Ectodermal cell (in vitro differentiated cells): ENCODE results near the gene GPBP1.
"Not testable (repeated sequence)": the region's sequence is repeated elsewhere in the genome, so short reads cannot be mapped to it uniquely, and the experiment has no call there.

Source experiments
- H3K27ac ChIP-seq: 2 replicates; pipeline ENCODE4 v1.7.0; 2013; ENCODE audit warnings: mild to moderate bottlenecking, low read depth, low read length; ENCODE audit not compliant: insufficient read depth, poor library complexity, severe bottlenecking
- H3K27me3 ChIP-seq: 2 replicates; pipeline ENCODE4 v1.7.0; 2013; ENCODE audit warnings: mild to moderate bottlenecking, low read length; ENCODE audit not compliant: insufficient read depth, control insufficient read depth, poor library complexity, severe bottlenecking
- H3K36me3 ChIP-seq: one replicate; pipeline ENCODE4 v1.7.0; 2013; ENCODE audit warnings: low read length; ENCODE audit not compliant: control insufficient read depth, insufficient read depth
- H3K4me1 ChIP-seq: one replicate; pipeline ENCODE4 v1.7.0; 2013; ENCODE audit warnings: low read length; ENCODE audit not compliant: control insufficient read depth, insufficient read depth
- H3K4me3 ChIP-seq: 2 replicates; pipeline ENCODE4 v1.7.0; 2013; ENCODE audit warnings: low read depth, low read length, control low read depth; ENCODE audit not compliant: insufficient read depth
- H3K9me3 ChIP-seq: 2 replicates; pipeline ENCODE4 v1.7.0; 2013; ENCODE audit warnings: mild to moderate bottlenecking, low read length, moderate library complexity; ENCODE audit not compliant: control insufficient read depth
- WGBS, 2 experiments: methylation state at CpG; one replicate each; pipeline ENCODE4 v1.1.7; 2013; ENCODE audit warnings: missing lambda C conversion rate in 2 of 2; 5-methylcytosine and 5-hydroxymethylcytosine counted together

GPBP1 gene

GRCh38 chr5:57299986-57300385, 126.1 kb downstream of the GPBP1 start:
- H3K4me1 ChIP-seq, result no peaks in the 10 kb centered on the region
- H3K27ac ChIP-seq, result no peak overlapping the region
- H3K9me3 ChIP-seq, result no peaks in the 10 kb centered on the region
- H3K36me3 ChIP-seq, result no peaks in the 10 kb centered on the region
- H3K27me3 ChIP-seq, result no peaks in the 10 kb centered on the region
- WGBS, 2 experiments, result 95 to 96% methylated on average over 3 of the region's 3 CpGs
- H3K4me3 ChIP-seq, result no peak overlapping the region

DNA sequence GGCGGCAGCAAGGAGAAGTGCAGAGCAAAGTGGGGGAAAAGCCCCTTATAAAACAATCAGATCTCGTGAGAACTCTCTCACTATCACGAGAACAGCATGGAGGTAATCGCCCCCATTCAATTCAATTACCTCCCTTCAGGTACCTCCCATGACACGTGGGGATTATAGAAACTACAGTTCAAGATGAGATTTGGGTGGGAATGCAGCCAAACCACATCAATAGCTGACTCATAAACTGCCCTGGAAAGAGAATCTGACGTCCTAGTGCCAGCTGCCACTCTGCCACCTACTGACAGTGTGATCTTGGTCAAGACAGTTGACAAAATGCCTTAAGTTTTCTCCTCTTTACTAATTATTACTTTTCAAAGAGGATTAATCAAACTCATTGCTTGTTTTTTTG, 128.3 kb downstream of the GPBP1 start:
- H3K4me1 ChIP-seq, result no peaks in the 10 kb centered on the region
- no peak overlapping the region for H3K4me3 ChIP-seq
- WGBS, 2 experiments, result 80 to 81% methylated on average over 6 of the region's 6 CpGs
- no peak overlapping the region for H3K27ac ChIP-seq
- no peaks in the 10 kb centered on the region for H3K27me3 ChIP-seq
- no peaks in the 10 kb centered on the region for H3K9me3 ChIP-seq
- H3K36me3 ChIP-seq, result no peaks in the 10 kb centered on the region

DNA sequence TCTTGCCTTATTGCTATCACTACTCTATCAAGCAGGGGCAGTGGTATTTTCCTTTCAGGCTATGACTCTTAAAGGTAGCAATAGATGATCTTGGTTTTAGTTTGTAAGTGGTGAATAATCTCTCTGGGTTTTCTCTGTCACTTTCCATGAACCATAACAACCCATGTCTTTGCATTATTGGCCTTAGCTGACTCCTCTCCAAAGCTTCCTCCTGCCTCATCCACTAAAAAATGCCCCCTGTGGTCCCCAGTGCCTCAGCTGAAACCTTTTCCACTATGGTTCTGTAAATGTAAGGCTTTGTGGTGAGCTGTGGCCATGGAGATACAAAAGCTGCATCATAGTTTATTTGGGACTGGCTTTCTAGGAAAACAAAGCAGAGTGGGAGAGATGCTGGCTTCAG, 128.8 kb downstream of the GPBP1 start:
- no peaks in the 10 kb centered on the region for H3K36me3 ChIP-seq
- H3K4me3 ChIP-seq, result no peak overlapping the region
- no peaks in the 10 kb centered on the region for H3K27me3 ChIP-seq
- no peaks in the 10 kb centered on the region for H3K4me1 ChIP-seq
- no peaks in the 10 kb centered on the region for H3K9me3 ChIP-seq
- H3K27ac ChIP-seq, result no peak overlapping the region

- Histone ChIP-seq H3K27ac (no peak overlapping the region), H3K9me3 (no peaks in the 10 kb centered on the region)
- whole genome bisulfite sequencing, 2 experiments, result 91 to 93% methylated on average over 3 of the region's 3 CpGs
Measured at GRCh38 chr5:57303985-57304384, 130.1 kb downstream of the GPBP1 start.

GRCh38 chr5:57304931-57305330, 131.1 kb downstream of the GPBP1 start:
- Histone ChIP-seq H3K27ac (no peak overlapping the region), H3K36me3 (no peaks in the 10 kb centered on the region), H3K4me1 (no peaks in the 10 kb centered on the region), H3K27me3 (no peaks in the 10 kb centered on the region), H3K4me3 (no peak overlapping the region), H3K9me3 (no peaks in the 10 kb centered on the region)
- WGBS, 2 experiments, result 92% methylated on average over 2 of the region's 2 CpGs; no CpG with 5 or more reads in 1 of the 2 experiments

More at GRCh38 chr5:57303985-57304384, 130.1 kb downstream of the GPBP1 start:
- Histone ChIP-seq H3K36me3 (no peaks in the 10 kb centered on the region), H3K4me3 (no peak overlapping the region), H3K4me1 (no peaks in the 10 kb centered on the region), H3K27me3 (no peaks in the 10 kb centered on the region)

DNA sequence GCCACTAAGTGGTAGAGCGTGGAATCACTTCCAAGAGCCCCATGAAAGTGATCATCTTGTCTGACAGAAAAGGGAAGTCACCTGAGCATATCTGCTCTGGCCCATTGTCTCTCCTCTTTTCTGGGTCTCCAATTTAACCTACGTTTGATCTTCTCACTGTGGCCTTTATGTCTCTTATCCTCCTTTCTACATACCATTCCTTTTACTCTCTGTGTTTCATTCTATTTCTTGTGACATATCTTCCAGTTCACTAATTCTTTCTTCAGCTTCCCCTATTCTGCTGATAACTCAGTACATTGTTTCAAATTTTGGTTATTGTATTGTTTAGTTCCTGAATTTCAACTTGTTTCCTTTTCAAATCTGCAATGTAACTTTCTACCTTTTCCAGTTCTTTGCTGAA, 132.5 kb downstream of the GPBP1 start:
- H3K4me3 ChIP-seq, result no peak overlapping the region

DNA sequence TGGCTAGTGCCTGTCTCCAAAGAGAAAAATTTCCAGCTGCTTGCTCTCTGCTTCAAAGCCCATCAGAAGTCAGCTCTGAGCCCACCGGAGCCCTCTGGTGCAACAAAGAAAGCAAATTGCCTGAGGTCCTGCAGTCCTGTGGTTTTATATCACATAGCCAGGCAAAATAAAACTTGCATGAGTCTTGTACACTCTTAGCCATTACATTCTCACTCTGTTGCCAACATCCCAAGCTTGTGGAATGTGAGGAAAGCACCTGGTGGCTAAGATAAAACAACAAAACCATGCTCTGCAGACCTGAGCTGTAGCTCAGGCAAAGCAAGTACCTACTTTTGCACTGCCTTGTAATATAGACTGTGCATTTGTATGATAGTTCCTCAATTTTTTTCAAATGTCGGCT, 133.7 kb downstream of the GPBP1 start:
- H3K27me3 ChIP-seq, result no peaks in the 10 kb centered on the region

More for the DNA sequence above, 132.5 kb downstream of the GPBP1 start:
- Histone ChIP-seq H3K9me3 (no peaks in the 10 kb centered on the region), H3K27ac (no peak overlapping the region), H3K27me3 (no peaks in the 10 kb centered on the region), H3K4me1 (no peaks in the 10 kb centered on the region), H3K36me3 (no peaks in the 10 kb centered on the region)
- 87 to 92% methylated on average over 2 of the region's 2 CpGs for WGBS, 2 experiments

GRCh38 chr5:57309022-57309421, 135.2 kb downstream of the GPBP1 start:
- not testable (repeated sequence) for H3K36me3 ChIP-seq, H3K4me3 ChIP-seq, H3K27me3 ChIP-seq, H3K9me3 ChIP-seq, H3K4me1 ChIP-seq, H3K27ac ChIP-seq

More for the DNA sequence above, 133.7 kb downstream of the GPBP1 start:
- no peaks in the 10 kb centered on the region for H3K4me1 ChIP-seq
- no peak overlapping the region for H3K27ac ChIP-seq
- no peaks in the 10 kb centered on the region for H3K9me3 ChIP-seq
- H3K36me3 ChIP-seq, result no peaks in the 10 kb centered on the region
- 90 to 95% methylated on average over 2 of the region's 2 CpGs for WGBS, 2 experiments
- no peak overlapping the region for H3K4me3 ChIP-seq

- H3K4me1 ChIP-seq, result no peaks in the 10 kb centered on the region
- no peaks in the 10 kb centered on the region for H3K27me3 ChIP-seq
- no peak overlapping the region for H3K4me3 ChIP-seq
- H3K9me3 ChIP-seq, result no peaks in the 10 kb centered on the region
- no peak overlapping the region for H3K27ac ChIP-seq
- WGBS, 2 experiments, result 93 to 94% methylated on average over 1 of the region's 2 CpGs
- H3K36me3 ChIP-seq, result no peaks in the 10 kb centered on the region
Measured at GRCh38 chr5:57311251-57311650, 137.4 kb downstream of the GPBP1 start.

- no peaks in the 10 kb centered on the region for H3K27me3 ChIP-seq
Measured at GRCh38 chr5:57311921-57312735, 138.3 kb downstream of the GPBP1 start.

More at GRCh38 chr5:57311921-57312735, 138.3 kb downstream of the GPBP1 start:
- Histone ChIP-seq H3K9me3 (no peaks in the 10 kb centered on the region), H3K4me3 (no peak overlapping the region), H3K36me3 (no peaks in the 10 kb centered on the region), H3K27ac (no peak overlapping the region), H3K4me1 (no peaks in the 10 kb centered on the region)
- WGBS, 2 experiments, result 94 to 97% methylated on average over 5 of the region's 6 CpGs
